Forelimb muscle (tissue), 1 donor: ENCODE results near the gene CFTR. TPM values are rescaled to one million over a fixed set of nuclear protein-coding genes. Genes with fewer than 3 reads are reported as not detected.
A peak's percentile ranks its signal among the peaks of the same experiment; 100 is the strongest.
"Not testable (repeated sequence)": the region's sequence is repeated elsewhere in the genome, so short reads cannot be mapped to it uniquely, and the experiment has no call there.

Experiments
- DNase-seq: peaks from one replicate; pipeline ENCODE4 v3.0.0-alpha.2; 2013; ENCODE audit warnings: low read depth
- polyA plus RNA-seq: library from polyadenylated mRNA; unstranded; fragments of 120-200 nt; gene quantifications from one replicate; pipeline ENCODE4 v1.2.1, GENCODE V29; 2013; ENCODE audit not compliant: insufficient read length

CFTR gene
- polyA plus RNA-seq, 1 donor: 0.43 TPM

- DNase-seq: no peak
Measured at GRCh38 chr7:117686311-117686935, 206.6 kb downstream of the CFTR start.

- no peak for DNase-seq
Measured at GRCh38 chr7:117688126-117688525, 208.3 kb downstream of the CFTR start.

GRCh38 chr7:117689406-117689805 lies 209.6 kb downstream of the CFTR start:
- DNase-seq: no peak

GRCh38 chr7:117690147-117690546 lies 210.3 kb downstream of the CFTR start:
- no peak for DNase-seq

GRCh38 chr7:117692338-117692737 lies 212.5 kb downstream of the CFTR start:
- DNase-seq: peak; percentile 11

GRCh38 chr7:117698018-117698417 lies 218.2 kb downstream of the CFTR start:
- no peak for DNase-seq

GRCh38 chr7:117704063-117704462 lies 224.2 kb downstream of the CFTR start:
- no peak for DNase-seq

- no peak for DNase-seq
Measured at GRCh38 chr7:117705630-117706029, 225.8 kb downstream of the CFTR start.

GRCh38 chr7:117706210-117706609 lies 226.4 kb downstream of the CFTR start:
- DNase-seq: no peak

- no peak for DNase-seq
Measured at GRCh38 chr7:117707080-117707479, 227.3 kb downstream of the CFTR start.

DNA sequence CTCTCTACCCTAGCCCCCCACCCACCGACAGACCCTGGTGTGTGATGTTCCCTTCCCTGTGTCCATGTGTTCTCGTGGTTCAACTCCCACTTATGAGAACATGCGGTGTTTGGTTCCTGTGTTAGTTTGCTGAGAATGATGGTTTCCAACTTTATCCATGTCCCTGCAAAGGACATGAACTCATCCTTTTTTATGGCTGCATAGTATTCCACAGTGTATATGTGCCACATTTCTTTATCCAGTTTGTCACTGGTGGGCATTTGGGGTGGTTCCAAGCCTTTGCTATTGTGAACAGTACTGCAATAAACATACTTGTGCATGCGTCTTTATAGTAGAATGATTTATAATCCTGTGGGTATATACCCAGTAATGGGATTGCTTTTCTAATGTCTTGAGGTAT lies 228.3 kb downstream of the CFTR start:
- DNase-seq: not testable (repeated sequence)

DNA sequence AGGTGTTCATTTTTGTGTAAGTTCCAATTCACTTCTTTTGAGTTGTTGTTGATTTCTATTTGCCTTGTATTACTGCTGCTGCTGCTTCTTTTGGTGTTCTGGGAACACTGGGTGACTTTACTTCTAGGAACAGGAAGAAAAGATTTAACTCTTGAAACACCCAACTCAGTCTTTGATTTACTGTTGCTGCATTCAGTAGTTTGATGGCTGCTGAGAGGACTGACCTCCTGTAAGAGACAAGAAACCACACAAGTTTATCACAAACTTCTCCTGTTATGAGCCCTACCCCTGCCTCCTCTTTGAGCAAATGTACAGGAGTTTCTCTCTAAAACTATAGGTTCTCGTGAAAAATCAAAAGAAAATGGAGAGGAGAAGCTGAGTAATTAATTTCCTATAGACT lies 231.7 kb downstream of the CFTR start:
- DNase-seq: no peak

DNA sequence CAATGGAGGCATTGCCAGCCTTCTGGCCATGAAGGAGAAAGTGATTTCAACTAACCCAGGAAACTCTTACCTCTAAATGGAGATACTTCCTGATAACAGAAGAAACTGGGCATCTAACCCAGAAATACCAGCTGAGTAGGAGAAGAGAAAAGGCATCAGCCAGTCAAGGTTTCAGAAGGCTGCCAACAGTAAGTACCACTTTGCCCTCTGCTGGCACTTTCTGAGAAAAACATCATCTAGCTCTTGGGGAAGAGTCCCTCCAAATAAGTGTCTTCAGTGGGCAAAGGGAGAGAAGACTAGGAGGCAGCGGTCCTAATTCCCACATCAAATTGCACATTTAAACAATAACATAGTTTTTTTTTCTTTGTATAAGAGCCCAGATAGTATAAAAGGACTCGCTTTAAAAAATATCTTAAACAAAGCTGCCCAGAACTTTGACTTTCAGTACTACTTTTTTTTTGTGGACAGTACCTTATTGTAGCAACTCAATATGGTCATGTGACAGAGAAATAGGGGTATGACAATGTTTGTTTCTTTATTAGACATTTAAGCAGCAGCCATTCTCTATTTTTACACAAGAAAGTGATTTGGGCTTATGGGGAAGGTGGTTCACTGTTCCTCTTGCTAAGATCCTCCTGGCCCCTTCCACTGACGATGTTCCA lies 236.1 kb downstream of the CFTR start:
- peak; percentile 6 for DNase-seq

DNA sequence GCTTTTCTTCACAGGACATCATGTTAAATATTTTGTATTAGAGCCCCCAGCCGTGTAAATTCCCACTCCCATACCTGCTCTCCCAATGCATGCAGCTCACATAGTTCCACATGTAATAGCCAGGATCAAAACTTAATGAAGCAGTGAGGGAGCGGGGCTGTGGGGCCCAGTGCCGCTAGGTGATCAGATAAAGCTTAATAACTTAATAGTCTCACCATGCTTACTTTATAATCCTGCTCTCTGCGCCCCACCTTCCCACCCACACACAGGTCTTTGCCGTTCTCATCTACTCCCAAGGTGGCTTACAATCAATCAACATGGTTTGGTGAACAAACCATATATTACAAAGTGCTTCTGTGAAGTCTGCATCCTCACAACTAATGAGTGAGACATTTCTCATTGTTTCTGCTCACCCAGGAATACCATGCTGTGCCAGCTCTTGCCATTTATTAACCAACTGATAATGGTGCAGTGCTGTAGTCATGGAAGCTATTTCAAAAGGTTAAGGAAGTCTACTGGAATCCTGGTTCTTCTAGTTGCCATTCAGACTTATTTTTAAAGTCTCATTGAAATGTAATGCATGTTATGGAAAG lies 237.0 kb downstream of the CFTR start:
- DNase-seq: no peak

- no peak for DNase-seq
Measured at GRCh38 chr7:117717357-117717756, 237.5 kb downstream of the CFTR start.

Other genes with a start within 250 kb of the CFTR start
- 2.1 TPM for gene WNT2, start 157.0 kb upstream of the CFTR start, polyA plus RNA-seq
- not detected for gene ASZ1, start 52.5 kb upstream of the CFTR start, polyA plus RNA-seq